Neural progenitor cell (in vitro differentiated cells): Measurements from ENCODE around the gene UTS2. TPM values are rescaled to one million over a fixed set of nuclear protein-coding genes. Genes with fewer than 3 reads are reported as not detected.

Experiments
- DNase-seq: peaks from one replicate; pipeline ENCODE4 v3.0.0-alpha.2; 2016; ENCODE audit warnings: low spot score
- H2AFZ ChIP-seq: fragments of 200-600 bp; sonication (generic); replicated peaks from 2 replicates; pipeline ENCODE4 v1.6.1; 2016; ENCODE audit warnings: antibody characterized with exemption
- H3F3A ChIP-seq: fragments of 200-600 bp; sonication (generic); 2 replicates; pipeline ENCODE4 v1.6.1; 2016; ENCODE audit warnings: antibody characterized with exemption, low read depth
- H3K27ac ChIP-seq: fragments of 200-600 bp; sonication (generic); 2 replicates; pipeline ENCODE4 v1.5.1; 2016; ENCODE audit warnings: mild to moderate bottlenecking
- H3K27me3 ChIP-seq: fragments of 200-600 bp; sonication (generic); 2 replicates; pipeline ENCODE4 v1.6.1; 2016; ENCODE audit warnings: mild to moderate bottlenecking, moderate library complexity
- H3K36me3 ChIP-seq: fragments of 200-600 bp; sonication (generic); 2 replicates; pipeline ENCODE4 v1.5.1; 2016
- H3K4me1 ChIP-seq: fragments of 200-600 bp; sonication (generic); 2 replicates; pipeline ENCODE4 v1.6.1; 2016; ENCODE audit warnings: mixed run types
- H3K4me2 ChIP-seq: fragments of 200-600 bp; sonication (generic); 2 replicates; pipeline ENCODE4 v1.6.1; 2016
- H3K4me3 ChIP-seq: fragments of 200-600 bp; sonication (generic); 2 replicates; pipeline ENCODE4 v1.5.1; 2016
- H3K79me2 ChIP-seq: fragments of 200-600 bp; sonication (generic); 2 replicates; pipeline ENCODE4 v1.6.1; 2016; ENCODE audit warnings: low read depth
- H3K9ac ChIP-seq: fragments of 200-600 bp; sonication (generic); 2 replicates; pipeline ENCODE4 v1.6.1; 2016
- H3K9me3 ChIP-seq: fragments of 200-600 bp; sonication (generic); 2 replicates; pipeline ENCODE4 v1.5.1; 2016; ENCODE audit warnings: low read depth
- H4K20me1 ChIP-seq: fragments of 200-600 bp; sonication (generic); 2 replicates; pipeline ENCODE4 v1.6.1; 2016; ENCODE audit warnings: low read depth
- H3K27ac Mint-ChIP-seq: 3 replicates; pipeline ENCODE4 v1.8.0; 2021; ENCODE audit warnings: mixed read lengths
- H3K27me3 Mint-ChIP-seq: 2 replicates; pipeline ENCODE4 v1.8.0; 2022; ENCODE audit warnings: low read depth, mild to moderate bottlenecking, inconsistent platforms, moderate library complexity, mixed read lengths; ENCODE audit not compliant: insufficient read depth
- H3K36me3 Mint-ChIP-seq: 3 replicates; pipeline ENCODE4 v1.8.0; 2021; ENCODE audit warnings: mixed read lengths
- H3K4me1 Mint-ChIP-seq: 3 replicates; pipeline ENCODE4 v1.8.0; 2021; ENCODE audit warnings: mixed read lengths
- H3K4me3 Mint-ChIP-seq: 3 replicates; pipeline ENCODE4 v1.8.0; 2021; ENCODE audit warnings: mild to moderate bottlenecking, moderate library complexity, mixed read lengths
- H3K9me3 Mint-ChIP-seq: 3 replicates; pipeline ENCODE4 v1.8.0; 2020; ENCODE audit warnings: mixed read lengths
- CTCF ChIP-seq: fragments of 200-600 bp; sonication (generic); IDR thresholded peaks from 2 replicates; pipeline ENCODE4 v1.5.1; 2017; ENCODE audit warnings: antibody characterized with exemption, mild to moderate bottlenecking
- EZH2 ChIP-seq: fragments of 200-600 bp; sonication (generic); IDR thresholded peaks from 2 replicates; pipeline ENCODE4 v1.6.1; 2017; ENCODE audit warnings: antibody characterized with exemption, mild to moderate bottlenecking, moderate library complexity
- EZH2phosphoT487 ChIP-seq: fragments of 200-600 bp; sonication (generic); IDR thresholded peaks from 2 replicates; pipeline ENCODE4 v1.6.1; 2017; ENCODE audit warnings: antibody characterized with exemption
- total RNA-seq: library from RNA; depleted of rRNA; stranded (reverse); fragments of >200 nt; gene quantifications from 2 replicates; pipeline ENCODE4 v1.2.3, GENCODE V29; 2015; ENCODE audit warnings: low replicate concordance

The UTS2 gene
- total RNA-seq, 1 donor from 2014 or later = not detected

- H2AFZ ChIP-seq = no peak overlapping the region
- H3K9me3 ChIP-seq = peaks cover 6% of the 10 kb centered on the region
- H3K4me1 Mint-ChIP-seq = no peaks in the 10 kb centered on the region
- no peak for TF ChIP-seq EZH2
- TF ChIP-seq EZH2phosphoT487 = no peak
- no peak for TF ChIP-seq CTCF
- no peaks in the 10 kb centered on the region for H4K20me1 ChIP-seq
- no peak overlapping the region for H3K4me2 ChIP-seq
- H3K27me3 Mint-ChIP-seq = peaks cover 2% of the 10 kb centered on the region
- H3K79me2 ChIP-seq = no peaks in the 10 kb centered on the region
- DNase-seq = no peak
- peaks cover 23% of the 10 kb centered on the region for H3K9me3 Mint-ChIP-seq
- H3K27ac Mint-ChIP-seq = no peak overlapping the region
- no peak overlapping the region for H3K9ac ChIP-seq
- H3F3A ChIP-seq = no peaks in the 10 kb centered on the region
- no peak overlapping the region for H3K27ac ChIP-seq
- H3K4me3 ChIP-seq = no peak overlapping the region
- H3K4me3 Mint-ChIP-seq = no peak overlapping the region
- no peaks in the 10 kb centered on the region for H3K36me3 Mint-ChIP-seq
- no peaks in the 10 kb centered on the region for H3K36me3 ChIP-seq
- H3K4me1 ChIP-seq = no peaks in the 10 kb centered on the region
- no peaks in the 10 kb centered on the region for H3K27me3 ChIP-seq
These were observed 25.2 kb upstream of the UTS2 start for GRCh38 chr1:7878027-7878426.

- Histone ChIP-seq H4K20me1 (no peaks in the 10 kb centered on the region), H3K9me3 (peaks cover 6% of the 10 kb centered on the region), H3F3A (no peaks in the 10 kb centered on the region), H3K27ac (no peak overlapping the region), H3K27me3 (no peaks in the 10 kb centered on the region), H3K9ac (no peak overlapping the region), H3K4me3 (no peak overlapping the region), H3K4me2 (no peak overlapping the region), H2AFZ (peak overlapping the region; percentile 15), H3K4me1 (no peaks in the 10 kb centered on the region), H3K79me2 (no peaks in the 10 kb centered on the region), H3K36me3 (no peaks in the 10 kb centered on the region)
- H3K9me3 Mint-ChIP-seq = peaks cover 23% of the 10 kb centered on the region
- H3K27me3 Mint-ChIP-seq = peaks cover 2% of the 10 kb centered on the region
- H3K4me1 Mint-ChIP-seq = no peaks in the 10 kb centered on the region
- H3K27ac Mint-ChIP-seq = no peak overlapping the region
- H3K4me3 Mint-ChIP-seq = no peak overlapping the region
- TF ChIP-seq CTCF = no peak
- no peak for TF ChIP-seq EZH2phosphoT487
- no peak for TF ChIP-seq EZH2
- no peaks in the 10 kb centered on the region for H3K36me3 Mint-ChIP-seq
- DNase-seq = no peak
These were observed 21.2 kb upstream of the UTS2 start for GRCh38 chr1:7873801-7874795.

GRCh38 chr1:7871136-7871535 lies 18.3 kb upstream of the UTS2 start:
- H3K79me2 ChIP-seq = no peaks in the 10 kb centered on the region
- no peaks in the 10 kb centered on the region for H3K36me3 Mint-ChIP-seq
- no peak overlapping the region for H3K4me3 Mint-ChIP-seq
- no peaks in the 10 kb centered on the region for H3K27me3 ChIP-seq
- no peaks in the 10 kb centered on the region for H3F3A ChIP-seq
- H3K27me3 Mint-ChIP-seq = peaks cover 4% of the 10 kb centered on the region
- DNase-seq = no peak
- no peak overlapping the region for H3K4me3 ChIP-seq
- no peak overlapping the region for H3K9ac ChIP-seq
- H3K4me1 Mint-ChIP-seq = no peaks in the 10 kb centered on the region
- no peak overlapping the region for H2AFZ ChIP-seq
- no peak overlapping the region for H3K27ac ChIP-seq
- TF ChIP-seq EZH2 (no peak), CTCF (no peak), EZH2phosphoT487 (no peak)
- H3K36me3 ChIP-seq = no peaks in the 10 kb centered on the region
- H3K9me3 Mint-ChIP-seq = peaks cover 6% of the 10 kb centered on the region
- H3K4me2 ChIP-seq = no peak overlapping the region
- H3K27ac Mint-ChIP-seq = no peak overlapping the region
- H4K20me1 ChIP-seq = no peaks in the 10 kb centered on the region
- no peaks in the 10 kb centered on the region for H3K9me3 ChIP-seq
- no peaks in the 10 kb centered on the region for H3K4me1 ChIP-seq
